ENCODE results near the gene TMEM80. TPM values are rescaled to one million over a fixed set of nuclear protein-coding genes. Genes with fewer than 3 reads are reported as not detected.

The TMEM80 gene
- total and polyA plus RNA-seq, 9 of the 15 experiments (the other 6 are each of a cell fraction or from before 2014, with no cell fraction given) = 5.1 to 30.1 (median 12.4) TPM

- no TSS peak for BruUV-seq (replicated peaks)
- Histone ChIP-seq H2AFZ (ENCODE audit: low read depth, low read length) (peak overlapping the region; percentile 72), H3K9me1 (ENCODE audit: control insufficient read depth, insufficient read depth, low read length) (no peaks in the 10 kb centered on the region), H3K9me3 (replicated peaks; ENCODE audit: control insufficient read depth, insufficient read depth, low read depth, low read length) (no peaks in the 10 kb centered on the region), H3K79me2 (ENCODE audit: control insufficient read depth, insufficient read depth, low read length) (no peaks in the 10 kb centered on the region; the same call in 1 of the 3 replicates), H3K9ac (ENCODE audit: insufficient read depth in 1 of 2, low read depth in 2 of 2, low read length in 2 of 2) (peak overlapping the region; percentile 33 to 87), H3K4me1 (replicated peaks in 1 of 2; ENCODE audit: control insufficient read depth in 2 of 2, insufficient read depth in 2 of 2, low read length in 2 of 2) (peaks cover 35 to 63% of the 10 kb centered on the region in 2 experiments), H3K27me3 (ENCODE audit: control insufficient read depth in 2 of 2, insufficient read depth in 2 of 2, low read length in 2 of 2) (no peaks in the 10 kb centered on the region), H4K20me1 (replicated peaks; ENCODE audit: control insufficient read depth, insufficient read depth, low read length) (no peaks in the 10 kb centered on the region), H3K4me3 (no peak overlapping the region), H3K4me2 (ENCODE audit: insufficient read depth, low read length) (peak overlapping the region; percentile 55), H3K36me3 (ENCODE audit: control insufficient read depth, insufficient read depth, low read length) (no peaks in the 10 kb centered on the region), H3K27ac (ENCODE audit: extremely low read depth, low read depth, low read length) (peak overlapping the region; percentile 51)
- intact Hi-C loops (cut with micrococcal nuclease) = loop anchor here (5.0 kb wide), 2 partner anchors 69 to 176 kb away; partner anchors contain the start of gene SLC25A22
- in situ Hi-C loops (cut with MboI) = no loop called here
- DNase-seq (ENCODE audit: extremely low read depth in 1 of 4, low spot score in 3 of 4) (peak; percentile 94 to 95 (median 94)), FAIRE-seq (peak; percentile 96), ATAC-seq (peak; percentile 88)
- ChIA-PET POLR2A (interaction anchor here (0.6 to 2.8 kb wide), 7 partner anchors 9 to 34 kb away, joined by 3 to 25 read pairs (median 3); partner anchors contain the start of genes DEAF1 and TMEM80), CTCF (ENCODE audit: low intra/inter-chr PET ratio) (interaction anchor here (0.6 to 2.5 kb wide), 9 partner anchors 19 to 209 kb away, joined by 3 to 22 read pairs (median 8); partner anchors contain the start of genes AP2A2, SLC25A22, TALDO1 and TMEM80)
- 17% methylated on average over 27 of the region's 31 CpGs for WGBS (ENCODE audit: insufficient coverage, low coverage, missing lambda C conversion rate)
- no peak for TF ChIP-seq TCFL5 (CRISPR knock-in tag; conservative IDR thresholded peaks at IDR 0.05)
- TF ChIP-seq, protein P1, sequence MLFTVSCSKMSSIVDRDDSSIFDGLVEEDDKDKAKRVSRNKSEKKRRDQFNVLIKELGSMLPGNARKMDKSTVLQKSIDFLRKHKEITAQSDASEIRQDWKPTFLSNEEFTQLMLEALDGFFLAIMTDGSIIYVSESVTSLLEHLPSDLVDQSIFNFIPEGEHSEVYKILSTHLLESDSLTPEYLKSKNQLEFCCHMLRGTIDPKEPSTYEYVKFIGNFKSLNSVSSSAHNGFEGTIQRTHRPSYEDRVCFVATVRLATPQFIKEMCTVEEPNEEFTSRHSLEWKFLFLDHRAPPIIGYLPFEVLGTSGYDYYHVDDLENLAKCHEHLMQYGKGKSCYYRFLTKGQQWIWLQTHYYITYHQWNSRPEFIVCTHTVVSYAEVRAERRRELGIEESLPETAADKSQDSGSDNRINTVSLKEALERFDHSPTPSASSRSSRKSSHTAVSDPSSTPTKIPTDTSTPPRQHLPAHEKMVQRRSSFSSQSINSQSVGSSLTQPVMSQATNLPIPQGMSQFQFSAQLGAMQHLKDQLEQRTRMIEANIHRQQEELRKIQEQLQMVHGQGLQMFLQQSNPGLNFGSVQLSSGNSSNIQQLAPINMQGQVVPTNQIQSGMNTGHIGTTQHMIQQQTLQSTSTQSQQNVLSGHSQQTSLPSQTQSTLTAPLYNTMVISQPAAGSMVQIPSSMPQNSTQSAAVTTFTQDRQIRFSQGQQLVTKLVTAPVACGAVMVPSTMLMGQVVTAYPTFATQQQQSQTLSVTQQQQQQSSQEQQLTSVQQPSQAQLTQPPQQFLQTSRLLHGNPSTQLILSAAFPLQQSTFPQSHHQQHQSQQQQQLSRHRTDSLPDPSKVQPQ (CRISPR knock-in tag; IDR thresholded peaks at IDR 0.05; ENCODE audit: borderline replicate concordance) = no peak
- TF ChIP-seq YY1 (IDR thresholded peaks at IDR 0.05; ENCODE audit: borderline replicate concordance in 1 of 3, control insufficient read depth in 1 of 3, extremely low read depth in 1 of 3, insufficient read depth in 3 of 3, insufficient read length in 1 of 3, insufficient replicate concordance in 2 of 3, low read depth in 1 of 3, low read length in 2 of 3) = peak in 2 of 3 experiments; percentile 50 to 61
- peak; percentile 53; the same call in 1 of the 2 replicates for TF ChIP-seq GATAD2A (IDR thresholded peaks at IDR 0.05)
- peak; percentile 46 for TF ChIP-seq RNF2 (IDR thresholded peaks at IDR 0.05)
- TF ChIP-seq NELFE (IDR thresholded peaks at IDR 0.05; ENCODE audit: insufficient read depth, insufficient read length) = no peak
- 0 out of 2 replicates have a peak, but pooled peaks have one; percentile 25 for TF ChIP-seq MTA1 (IDR thresholded peaks at IDR 0.05; ENCODE audit: borderline replicate concordance)
- no peak for TF ChIP-seq FOXJ2 (tag; IDR thresholded peaks at IDR 0.05)
- TF ChIP-seq ZNF740 (CRISPR knock-in tag; IDR thresholded peaks at IDR 0.05) = peak; percentile 95
- TF ChIP-seq ZNF740 (tag; IDR thresholded peaks at IDR 0.05) = peak in 1 of 2 experiments; percentile 52; a peak in 1 of 4 replicates
- TF ChIP-seq PCBP1 (IDR thresholded peaks at IDR 0.05; ENCODE audit: low read depth, low read length, poor library complexity, severe bottlenecking) = peak; percentile 78
- peak; percentile 66 for TF ChIP-seq DPF2 (IDR thresholded peaks at IDR 0.05)
- TF ChIP-seq NFYB (IDR thresholded peaks at IDR 0.05; ENCODE audit: extremely low read depth, insufficient read length) = no peak
- TF ChIP-seq MITF (IDR thresholded peaks at IDR 0.05) = peak; percentile 57; the same call in 1 of the 2 replicates
- no peak for TF ChIP-seq ZNF253 (CRISPR knock-in tag; conservative IDR thresholded peaks at IDR 0.05)
- TF ChIP-seq HLTF (IDR thresholded peaks at IDR 0.05) = 0 out of 2 replicates have a peak, but pooled peaks have one; percentile 33
Observed at GRCh38 chr11:727859-728748, 32.5 kb downstream of the TMEM80 start.
